Right lobe of liver (tissue), 4 donors: ENCODE measurements around the gene MORC3.
"Not testable (repeated sequence)": the region's sequence is repeated elsewhere in the genome, so short reads cannot be mapped to it uniquely, and the experiment has no call there.

ENCODE experiments used
- POLR2A ChIP-seq: fragments of 450-650 bp; IDR thresholded peaks from one replicate; pipeline ENCODE4 v1.6.1; 2017; ENCODE audit warnings: antibody characterized with exemption, mild to moderate bottlenecking
- TF ChIP-seq, protein P1 (sequence below), 4 donors: fragments of 200-600 bp in 3 of 4; fragments of 450-650 bp in 1 of 4; IDR thresholded peaks; one replicate each; pipeline versions ENCODE4 v1.5.1 to v1.8.0; 2016 to 2022; ENCODE audit warnings: antibody characterized with exemption in 4 of 4, mild to moderate bottlenecking in 2 of 4
- donor health status: DM: no; HTN: no; CAD: no.
- donor health status: DM: no; HTN: no; CAD: no.
- donor health status: DM: no; HTN: yes; CAD: no.

DNA sequence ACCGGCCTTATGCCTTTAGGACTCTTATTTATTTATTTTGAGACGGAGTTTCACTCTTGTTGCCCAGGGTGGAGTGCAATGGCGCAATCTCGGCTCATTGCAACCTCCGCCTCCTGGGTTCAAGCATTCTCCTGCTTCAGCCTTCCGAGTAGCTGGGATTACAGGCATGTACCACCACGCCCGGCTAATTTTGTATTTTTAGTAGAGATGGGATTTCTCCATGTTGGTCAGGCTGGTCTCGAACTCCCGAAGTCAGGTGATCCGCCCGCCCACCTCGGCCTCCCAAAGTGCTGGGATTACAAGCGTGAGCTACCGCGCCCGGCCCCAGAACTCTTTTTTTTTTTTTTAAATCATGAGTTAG lies 611 bp upstream of the MORC3 start:
- TF ChIP-seq, protein P1, sequence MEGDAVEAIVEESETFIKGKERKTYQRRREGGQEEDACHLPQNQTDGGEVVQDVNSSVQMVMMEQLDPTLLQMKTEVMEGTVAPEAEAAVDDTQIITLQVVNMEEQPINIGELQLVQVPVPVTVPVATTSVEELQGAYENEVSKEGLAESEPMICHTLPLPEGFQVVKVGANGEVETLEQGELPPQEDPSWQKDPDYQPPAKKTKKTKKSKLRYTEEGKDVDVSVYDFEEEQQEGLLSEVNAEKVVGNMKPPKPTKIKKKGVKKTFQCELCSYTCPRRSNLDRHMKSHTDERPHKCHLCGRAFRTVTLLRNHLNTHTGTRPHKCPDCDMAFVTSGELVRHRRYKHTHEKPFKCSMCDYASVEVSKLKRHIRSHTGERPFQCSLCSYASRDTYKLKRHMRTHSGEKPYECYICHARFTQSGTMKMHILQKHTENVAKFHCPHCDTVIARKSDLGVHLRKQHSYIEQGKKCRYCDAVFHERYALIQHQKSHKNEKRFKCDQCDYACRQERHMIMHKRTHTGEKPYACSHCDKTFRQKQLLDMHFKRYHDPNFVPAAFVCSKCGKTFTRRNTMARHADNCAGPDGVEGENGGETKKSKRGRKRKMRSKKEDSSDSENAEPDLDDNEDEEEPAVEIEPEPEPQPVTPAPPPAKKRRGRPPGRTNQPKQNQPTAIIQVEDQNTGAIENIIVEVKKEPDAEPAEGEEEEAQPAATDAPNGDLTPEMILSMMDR (IDR thresholded peaks at IDR 0.05), result not testable (repeated sequence)
- TF ChIP-seq POLR2A, result not testable (repeated sequence)
